ACHN (cell line): ENCODE data around the gene ENAH.
A peak's percentile ranks its signal among the peaks of the same experiment; 100 is the strongest.
"Not testable (repeated sequence)": the region's sequence is repeated elsewhere in the genome, so short reads cannot be mapped to it uniquely, and the experiment has no call there.

ENCODE experiments used
- DNase-seq: peaks from one replicate; pipeline ENCODE4 v3.0.0-alpha.2; 2015
- in situ Hi-C: cut with HindIII; loops from 2 replicates; pipeline ENCODE4 v1.10.0; 2017; ENCODE audit warnings: low sequenced_read_pairs, low pct_ligation_motif_present, low pct_unique_long_range_greater_than_20kb

ENAH gene

DNA sequence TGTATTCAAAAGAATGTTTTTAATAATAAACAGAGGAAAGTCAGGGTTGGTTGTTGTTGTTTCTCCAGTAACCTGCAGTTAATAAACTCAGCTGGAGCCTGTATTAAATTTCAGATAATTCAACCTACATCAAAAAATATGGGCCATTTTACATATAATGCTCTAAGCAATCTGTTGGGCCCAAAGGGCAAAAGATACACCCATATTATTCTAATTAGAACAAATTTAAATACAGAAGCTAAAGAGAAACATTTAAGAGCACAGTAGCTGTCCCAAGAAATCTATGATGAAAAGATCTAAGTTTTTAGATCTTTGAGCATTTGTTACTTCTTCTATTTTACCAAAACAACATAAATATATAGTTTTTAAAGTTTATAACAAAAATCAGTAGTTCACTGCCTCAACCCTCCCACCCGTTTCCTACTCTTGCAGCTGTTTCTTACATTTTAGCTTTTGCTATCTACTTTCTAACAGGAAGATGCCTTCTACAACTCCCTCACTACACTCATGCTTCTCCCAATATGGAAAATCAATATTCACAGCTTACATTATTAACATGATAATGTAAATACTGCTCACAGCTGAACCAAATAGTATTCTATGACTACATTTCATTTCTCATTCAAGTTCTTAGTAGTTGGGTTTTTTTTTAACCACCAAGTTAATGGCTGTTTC is 130.2 kb downstream of the ENAH start:
- no peak for DNase-seq
- in situ Hi-C loops, result no loop called here

GRCh38 chr1:225520587-225521227 is 132.2 kb downstream of the ENAH start:
- in situ Hi-C loops, result no loop called here
- DNase-seq, result no peak

DNA sequence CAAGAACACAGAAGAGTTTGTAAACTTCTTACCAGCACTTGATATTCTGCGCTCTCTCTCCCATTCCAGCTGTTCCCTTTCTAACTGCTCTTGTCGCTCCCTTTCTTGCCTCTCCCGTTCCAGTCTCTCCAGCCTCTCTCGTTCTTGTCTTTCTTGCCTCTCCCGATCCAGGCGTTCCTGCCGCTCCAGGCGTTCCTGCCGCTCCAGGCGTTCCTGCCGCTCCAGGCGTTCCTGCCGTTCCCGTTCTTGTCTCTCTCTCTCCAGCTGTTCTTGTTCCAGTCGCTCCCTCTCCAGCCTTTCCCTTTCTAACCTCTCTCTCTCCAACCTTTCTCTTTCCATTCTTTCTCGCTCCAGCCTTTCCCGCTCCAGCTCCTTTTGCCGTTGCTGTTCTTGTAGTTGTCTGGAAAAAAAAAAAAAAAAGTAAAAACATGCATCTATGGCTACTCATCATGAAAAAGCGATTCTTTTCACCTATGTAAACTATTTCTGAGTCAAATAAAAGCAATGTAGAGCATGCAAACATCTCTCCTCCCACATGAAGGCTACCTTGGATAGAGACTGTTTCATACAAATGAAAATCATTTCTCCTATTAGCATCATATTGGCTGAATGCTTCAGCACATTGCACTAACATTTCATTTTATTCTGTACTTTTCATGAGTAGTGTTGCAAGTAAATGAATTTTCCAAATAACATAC is 133.6 kb downstream of the ENAH start:
- in situ Hi-C loops, result no loop called here
- no peak for DNase-seq

- in situ Hi-C loops, result no loop called here
- DNase-seq, result peak; percentile 18
Observed at GRCh38 chr1:225517697-225518096, 135.2 kb downstream of the ENAH start.

DNA sequence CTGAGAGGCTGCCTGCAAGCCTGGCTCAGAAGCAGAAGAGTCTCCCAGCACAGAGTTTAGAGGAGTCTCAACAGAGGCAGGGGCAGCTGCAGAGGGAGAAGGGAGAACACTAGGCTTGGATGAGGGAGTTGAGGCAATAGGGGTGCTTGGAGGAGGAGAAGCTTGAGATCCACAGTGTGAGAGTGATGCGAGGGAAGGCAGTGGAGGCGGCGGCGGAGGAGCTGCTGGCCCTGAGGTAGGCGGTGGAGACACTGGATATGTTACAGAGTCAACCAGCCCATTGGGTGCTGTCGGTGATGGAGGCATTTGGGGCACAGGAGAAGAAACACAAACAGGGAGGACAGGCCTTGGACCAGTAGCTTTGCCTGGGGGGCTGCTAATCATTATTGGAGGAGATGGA is 135.7 kb downstream of the ENAH start:
- in situ Hi-C loops, result no loop called here
- no peak for DNase-seq

DNA sequence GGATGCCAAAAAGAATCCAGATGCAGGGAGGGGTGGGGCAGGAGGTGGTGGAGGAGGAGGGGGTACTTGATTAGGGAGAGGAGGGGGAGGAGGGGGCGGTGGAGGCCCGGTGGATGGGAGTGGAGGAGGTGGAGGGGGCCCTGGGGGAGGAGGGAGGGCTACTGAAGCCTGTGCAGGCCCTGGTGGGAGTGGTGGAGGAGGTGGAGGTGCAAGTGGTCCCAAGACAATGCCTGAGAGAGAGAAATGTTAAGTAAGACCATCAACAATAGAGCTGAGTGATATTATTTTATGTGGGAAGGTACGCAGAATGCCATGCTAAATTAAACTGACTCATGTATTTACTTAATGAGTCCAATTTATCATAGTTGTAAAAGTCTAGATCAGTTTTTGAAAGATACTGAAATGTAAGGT is 138.2 kb downstream of the ENAH start:
- in situ Hi-C loops, result no loop called here
- no peak for DNase-seq

GRCh38 chr1:225513576-225513975 is 139.3 kb downstream of the ENAH start:
- in situ Hi-C loops, DNase-seq: not testable (repeated sequence)

GRCh38 chr1:225511828-225512381 is 141.0 kb downstream of the ENAH start:
- in situ Hi-C loops, result no loop called here
- no peak for DNase-seq

- in situ Hi-C loops, DNase-seq: not testable (repeated sequence)
Observed at GRCh38 chr1:225510740-225511139, 142.2 kb downstream of the ENAH start.

DNA sequence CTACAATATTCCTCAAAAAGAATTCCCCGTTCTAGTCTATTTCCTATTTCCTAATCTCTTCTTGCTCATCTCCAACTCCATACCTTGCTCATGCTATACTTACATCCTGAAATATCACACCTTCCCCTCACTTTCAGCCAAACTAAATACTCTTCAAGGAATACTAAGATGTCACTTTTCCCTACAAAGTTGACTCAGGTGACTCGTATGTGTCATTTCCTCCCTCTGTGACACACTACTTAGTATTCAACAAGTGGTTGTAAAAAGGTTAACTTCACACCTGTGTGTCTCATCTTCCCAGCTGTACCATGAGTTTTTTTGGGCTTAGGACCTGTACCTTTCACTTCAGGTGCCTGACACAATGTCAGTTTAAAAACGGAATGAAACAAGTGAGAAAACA is 143.2 kb downstream of the ENAH start:
- in situ Hi-C loops, result no loop called here
- DNase-seq, result peak; percentile 24

DNA sequence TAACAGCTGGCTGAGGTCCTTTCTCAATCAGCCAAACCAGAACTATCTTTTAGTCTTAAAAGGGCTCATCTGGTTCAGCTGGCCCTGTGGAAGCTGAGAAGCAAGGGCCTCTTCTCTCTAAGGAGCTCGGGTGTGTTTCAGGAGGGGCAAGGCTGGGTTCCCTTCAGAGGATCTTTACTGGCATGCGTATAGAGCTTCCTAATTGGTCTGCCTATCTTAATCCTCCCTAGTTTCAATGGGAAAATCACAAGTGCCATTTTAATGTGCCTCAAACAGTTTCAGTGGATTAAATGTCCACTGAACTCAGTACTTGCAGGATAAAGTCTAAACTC is 143.6 kb downstream of the ENAH start:
- no peak for DNase-seq
- in situ Hi-C loops, result no loop called here

DNA sequence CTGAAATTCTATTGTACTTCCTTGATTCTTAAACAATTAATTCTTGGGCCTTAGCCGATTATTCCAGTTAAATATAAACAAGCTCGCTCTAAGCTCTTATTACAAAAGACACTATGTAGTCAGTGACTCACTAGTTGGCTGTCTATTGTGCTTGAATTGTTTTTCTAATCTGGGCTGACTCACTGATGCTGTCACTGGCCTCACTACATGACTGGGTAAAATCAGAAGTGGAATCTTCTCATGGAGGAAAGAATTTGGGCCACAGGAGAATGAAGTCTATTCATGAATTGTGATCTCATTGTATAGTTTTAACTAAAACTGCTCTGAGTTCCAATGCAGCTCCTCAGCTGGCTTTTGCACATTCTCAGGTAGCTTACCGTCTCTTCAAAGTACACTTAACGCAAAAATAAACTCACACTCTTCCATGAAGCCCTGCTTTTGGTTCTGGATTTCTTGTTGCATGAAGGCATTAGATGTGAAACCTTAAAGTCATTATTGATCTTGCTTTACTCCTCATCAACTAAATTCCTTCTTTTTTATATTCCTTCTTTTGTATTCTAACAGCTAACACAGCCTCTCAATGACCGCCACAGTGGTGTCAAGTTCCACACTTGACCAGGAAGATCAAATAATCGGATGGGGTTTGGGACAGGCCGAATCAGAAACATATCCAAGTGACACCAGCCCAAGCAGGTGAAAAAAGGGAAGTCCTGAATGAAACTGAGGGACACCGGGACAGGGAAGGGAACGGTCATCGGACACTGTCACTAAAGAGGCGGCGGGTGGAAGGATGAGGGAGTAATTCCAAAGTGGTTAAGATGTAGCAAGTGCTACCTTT is 144.2 kb downstream of the ENAH start:
- DNase-seq, result peak; percentile 97
- in situ Hi-C loops, result no loop called here

DNA sequence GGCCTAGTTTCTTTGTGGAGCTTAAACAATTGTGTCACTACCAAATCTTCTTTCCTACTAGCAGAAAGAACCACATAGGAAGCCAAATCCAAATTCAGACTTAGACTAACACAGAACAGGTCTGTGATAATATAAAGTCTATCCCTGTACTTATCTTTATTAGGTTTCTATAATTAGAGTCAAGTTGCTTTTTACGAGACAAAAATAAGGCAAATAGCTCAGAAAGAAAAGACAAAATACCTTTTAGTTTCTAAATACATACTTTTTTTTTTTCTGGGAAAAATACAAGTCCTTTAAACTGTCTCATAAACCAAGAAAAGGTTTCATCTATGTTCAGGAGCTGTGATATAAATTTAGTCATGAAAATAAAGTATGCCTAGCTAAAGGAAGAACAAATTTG is 146.2 kb downstream of the ENAH start:
- in situ Hi-C loops, result no loop called here
- no peak for DNase-seq

DNA sequence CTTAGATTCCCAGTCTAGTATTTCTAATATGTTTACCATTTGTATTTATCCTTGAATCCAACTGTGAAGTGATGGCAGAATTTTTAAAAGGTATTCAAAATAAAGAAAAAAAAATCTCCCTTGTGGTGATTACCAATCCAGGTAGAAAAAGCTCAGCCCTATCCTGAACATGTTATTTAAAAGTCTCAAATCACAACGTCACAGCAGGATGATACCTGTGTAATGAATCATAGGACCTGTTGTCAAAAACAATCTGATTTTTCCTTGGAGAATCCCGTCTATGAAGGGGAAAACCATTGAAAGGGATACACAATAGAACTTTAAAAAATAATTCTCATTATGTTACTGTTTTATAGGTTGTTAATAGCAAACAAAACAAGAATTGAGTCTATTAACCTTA is 148.1 kb downstream of the ENAH start:
- no peak for DNase-seq
- in situ Hi-C loops, result no loop called here

- DNase-seq, result no peak
- in situ Hi-C loops, result no loop called here
Observed at GRCh38 chr1:225500624-225501192, 152.2 kb downstream of the ENAH start.

- in situ Hi-C loops, result loop anchor here (25.0 kb wide), 2 partner anchors 289 to 489 kb away; partner anchors contain the start of genes SDE2 and SRP9
- no peak for DNase-seq
Observed at GRCh38 chr1:225498549-225499136, 154.3 kb downstream of the ENAH start.

DNA sequence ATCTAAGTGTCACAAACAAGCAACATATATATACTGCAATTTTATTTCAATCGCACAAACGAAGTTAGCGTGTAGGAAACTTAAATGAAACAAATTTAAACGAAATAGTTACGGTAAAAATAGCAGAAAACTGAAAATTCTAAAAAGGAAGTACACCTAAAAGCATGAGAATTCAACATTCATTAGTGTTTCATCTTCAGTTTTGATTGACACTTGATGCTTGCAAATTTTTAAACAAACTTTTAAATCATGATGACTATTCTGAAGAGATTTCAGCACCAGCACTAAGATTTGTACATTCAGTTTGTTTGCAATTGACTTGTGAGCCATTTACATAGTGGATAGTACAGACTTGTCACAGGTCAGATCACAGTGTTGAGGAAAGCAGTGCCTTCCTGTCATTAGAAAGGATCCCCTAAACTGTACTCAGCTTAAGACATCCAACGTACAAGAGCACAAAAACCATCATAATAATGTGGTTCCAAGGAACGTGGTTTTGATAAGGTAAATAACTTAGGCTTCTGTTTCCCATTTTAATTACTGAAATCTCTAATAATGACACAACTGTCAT is 158.0 kb downstream of the ENAH start:
- DNase-seq, result no peak
- in situ Hi-C loops, result loop anchor here (25.0 kb wide), 2 partner anchors 292 to 492 kb away; partner anchors contain the start of genes SDE2 and SRP9
